Activated T-cell treated with anti-CD3 and anti-CD28 coated beads, Interleukin-2, amount 50 U/mL, for 4 hours (primary cell): ENCODE results near the gene ABI3BP. TPM values are rescaled to one million over a fixed set of nuclear protein-coding genes. Genes with fewer than 3 reads are reported as not detected.

Experiments
- ATAC-seq, 2 donors: fragments of 200-7000 bp; cut with Tn5 transposase; one replicate each; pipeline ENCODE4 v1.10.0; 2021
- DNase-seq: peaks from one replicate; pipeline ENCODE4 v3.0.0-alpha.2; 2020
- H3K27me3 Mint-ChIP-seq: one replicate; pipeline ENCODE4 v1.8.0; 2021; ENCODE audit warnings: low read depth, mixed read lengths
- H3K36me3 Mint-ChIP-seq: one replicate; pipeline ENCODE4 v1.8.0; 2022; ENCODE audit warnings: mixed read lengths; ENCODE audit not compliant: insufficient read depth
- H3K4me1 Mint-ChIP-seq: one replicate; pipeline ENCODE4 v1.8.0; 2021; ENCODE audit warnings: low read depth, mixed read lengths
- H3K4me3 Mint-ChIP-seq: one replicate; pipeline ENCODE4 v1.8.0; 2021; ENCODE audit warnings: mild to moderate bottlenecking, moderate library complexity, mixed read lengths
- H3K9me3 Mint-ChIP-seq: one replicate; pipeline ENCODE4 v1.8.0; 2021; ENCODE audit warnings: mixed read lengths
- total RNA-seq, 3 donors: library from RNA; stranded (reverse); gene quantifications; one replicate each; pipeline ENCODE4 v1.2.1, GENCODE V29; 2021

Gene ABI3BP
- total RNA-seq, 3 donors from 2014 or later, result 0.21 to 0.46 TPM; not detected in 1

DNA sequence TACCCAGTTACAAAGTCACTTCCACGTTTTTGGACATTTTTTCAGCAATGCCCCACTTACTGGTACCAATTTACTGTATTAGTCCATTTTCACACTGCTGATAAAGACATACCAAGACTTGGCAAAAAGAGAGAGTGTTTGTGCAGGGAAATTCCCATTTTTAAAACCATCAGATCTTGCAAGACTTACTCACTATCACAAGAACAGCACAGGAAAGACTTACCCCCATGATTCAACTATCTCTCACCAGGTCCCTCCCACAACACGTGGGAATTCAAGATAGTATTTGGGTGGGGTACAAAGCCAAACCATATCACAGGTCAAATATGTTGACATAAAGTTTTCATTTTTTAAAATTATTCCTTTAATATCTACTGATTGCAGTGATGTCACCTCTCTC, 16.2 kb upstream of the ABI3BP start:
- no peak for DNase-seq
- Mint-ChIP-seq H3K27me3 (peaks cover 5% of the 10 kb centered on the region), H3K4me3 (no peak overlapping the region), H3K36me3 (no peaks in the 10 kb centered on the region), H3K4me1 (no peaks in the 10 kb centered on the region), H3K9me3 (peaks cover 11% of the 10 kb centered on the region)
- no peak for ATAC-seq

DNA sequence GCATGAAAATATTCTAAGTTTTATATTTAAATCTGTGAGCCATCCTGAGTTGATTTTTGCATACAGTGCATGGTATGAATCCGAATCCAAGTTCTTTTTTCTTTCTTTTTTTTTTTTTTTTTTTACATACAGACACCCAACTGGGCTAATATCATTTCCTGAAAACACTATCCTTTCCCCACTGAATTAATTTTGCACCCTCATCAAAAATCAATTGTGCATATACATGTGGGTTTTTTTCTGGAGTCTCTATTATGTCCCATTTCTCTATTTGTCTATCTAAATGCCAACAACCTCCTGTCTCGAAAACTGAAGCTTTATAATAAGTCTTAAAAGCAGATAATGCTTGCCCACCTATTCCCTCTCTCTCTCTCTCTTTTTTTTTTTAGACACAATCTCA, 5.9 kb upstream of the ABI3BP start:
- no peaks in the 10 kb centered on the region for H3K4me1 Mint-ChIP-seq
- no peaks in the 10 kb centered on the region for H3K36me3 Mint-ChIP-seq

DNA sequence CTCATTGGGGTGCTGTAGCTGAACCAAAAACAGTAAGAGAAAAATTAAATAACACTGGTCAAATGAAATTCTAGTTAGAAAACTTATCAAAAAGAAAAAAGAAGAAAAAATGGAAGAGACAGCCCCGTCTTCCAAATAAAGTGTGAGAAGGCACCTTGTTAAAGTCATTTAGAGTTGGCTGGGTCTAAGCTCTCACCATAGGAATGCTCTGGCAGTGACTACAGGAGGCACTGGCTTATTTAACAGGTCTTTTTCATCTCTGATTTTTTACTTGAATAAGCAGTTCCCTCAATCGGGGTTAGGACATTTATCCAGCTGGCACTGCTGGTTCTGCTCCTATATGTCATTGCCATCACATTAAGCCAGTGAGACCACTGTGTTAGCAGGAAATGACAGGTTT, 1.6 kb upstream of the ABI3BP start:
- Mint-ChIP-seq H3K9me3 (no peaks in the 10 kb centered on the region), H3K4me1 (no peaks in the 10 kb centered on the region), H3K4me3 (no peak overlapping the region), H3K36me3 (no peaks in the 10 kb centered on the region), H3K27me3 (peaks cover 2% of the 10 kb centered on the region)
- ATAC-seq, result no peak
- no peak for DNase-seq

More for the DNA sequence above, 5.9 kb upstream of the ABI3BP start:
- DNase-seq, result no peak
- Mint-ChIP-seq H3K4me3 (no peak overlapping the region), H3K27me3 (no peaks in the 10 kb centered on the region), H3K9me3 (no peaks in the 10 kb centered on the region)
- ATAC-seq, result no peak

DNA sequence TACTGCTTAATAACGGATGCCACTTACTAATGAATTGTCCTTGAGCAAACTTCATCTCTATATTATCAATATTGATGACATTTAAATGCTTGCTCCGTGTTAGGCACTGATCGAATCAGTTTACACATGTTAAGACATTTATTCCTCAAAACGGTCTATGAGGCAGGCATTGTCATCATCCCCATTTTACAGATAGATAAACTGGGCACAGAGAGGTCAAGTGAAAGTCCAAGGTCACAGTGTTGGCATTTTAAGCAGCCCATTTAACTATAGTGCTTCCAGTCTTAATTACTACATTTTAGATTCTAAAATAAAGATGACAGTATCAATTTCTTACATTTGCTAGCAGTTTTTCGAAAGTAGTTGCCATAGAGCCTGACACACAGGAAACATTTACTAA, 966 bp upstream of the ABI3BP start:
- no peaks in the 10 kb centered on the region for H3K9me3 Mint-ChIP-seq
- DNase-seq (no peak), ATAC-seq (no peak)
- no peaks in the 10 kb centered on the region for H3K36me3 Mint-ChIP-seq
- H3K27me3 Mint-ChIP-seq, result peaks cover 2% of the 10 kb centered on the region
- H3K4me1 Mint-ChIP-seq, result no peaks in the 10 kb centered on the region
- H3K4me3 Mint-ChIP-seq, result no peak overlapping the region

DNA sequence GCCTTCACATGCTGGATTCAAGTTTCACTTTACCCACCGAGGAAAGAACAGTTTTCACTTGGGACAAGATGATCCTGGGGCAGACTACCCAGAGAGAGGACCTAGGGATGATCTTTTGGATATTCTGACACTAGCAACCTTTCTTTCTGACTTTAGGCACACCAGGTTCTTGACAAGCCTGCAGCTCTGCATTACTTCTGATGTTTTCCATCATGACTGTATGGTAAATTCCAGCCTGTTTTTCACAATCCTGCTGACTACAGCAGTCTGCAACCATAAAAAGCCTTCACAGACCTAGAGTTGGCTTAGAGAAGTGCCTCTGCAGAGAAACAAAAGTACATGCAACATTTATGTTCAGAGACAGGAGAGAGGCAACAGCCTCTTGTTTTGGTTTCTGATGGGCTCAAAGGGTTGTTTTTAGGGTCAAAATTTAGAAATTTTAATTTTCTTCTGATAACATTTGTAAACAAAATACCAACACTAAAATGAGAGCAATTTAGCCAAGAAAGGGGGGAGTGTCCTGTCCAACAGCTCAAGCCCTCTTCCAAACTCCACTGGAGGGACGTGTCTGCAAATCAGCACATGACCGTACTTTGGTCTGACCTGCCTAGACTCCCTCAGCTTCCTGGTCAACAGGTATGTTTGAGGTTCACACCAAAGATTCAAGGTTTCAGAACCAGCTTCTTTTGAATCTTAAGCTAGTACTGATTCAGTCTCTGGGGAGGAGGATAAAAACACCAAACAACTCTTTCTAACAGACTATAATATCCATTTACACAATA, 799 bp downstream of the ABI3BP start:
- Mint-ChIP-seq H3K36me3 (no peaks in the 10 kb centered on the region), H3K4me3 (no peak overlapping the region), H3K4me1 (no peaks in the 10 kb centered on the region), H3K27me3 (peaks cover 2% of the 10 kb centered on the region), H3K9me3 (no peaks in the 10 kb centered on the region)
- peak in 1 of 2 donors; percentile 14 for ATAC-seq
- DNase-seq, result no peak

DNA sequence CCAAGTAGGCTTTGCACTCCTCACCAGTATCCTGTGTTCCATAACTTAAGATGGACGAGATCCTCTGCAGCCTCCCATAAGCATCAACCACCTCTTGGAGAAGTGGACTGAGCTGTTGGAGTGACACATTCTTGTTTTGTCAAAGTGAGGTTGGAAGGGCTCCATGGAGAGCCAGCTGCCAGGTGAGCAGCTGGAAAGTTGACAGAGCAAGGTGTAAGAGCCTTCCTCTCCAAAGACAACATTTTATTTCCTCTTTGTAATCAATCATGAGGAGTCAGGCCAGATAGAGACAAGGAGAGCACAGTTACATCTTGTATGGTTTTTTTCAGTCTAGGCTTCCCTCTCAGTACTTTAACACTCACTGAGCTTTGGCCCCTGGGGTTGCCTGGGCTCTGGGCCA, 5.1 kb downstream of the ABI3BP start:
- no peak for ATAC-seq
- DNase-seq, result no peak
- H3K9me3 Mint-ChIP-seq, result no peaks in the 10 kb centered on the region
- no peak overlapping the region for H3K4me3 Mint-ChIP-seq
- no peaks in the 10 kb centered on the region for H3K36me3 Mint-ChIP-seq
- H3K27me3 Mint-ChIP-seq, result no peaks in the 10 kb centered on the region
- no peaks in the 10 kb centered on the region for H3K4me1 Mint-ChIP-seq

DNA sequence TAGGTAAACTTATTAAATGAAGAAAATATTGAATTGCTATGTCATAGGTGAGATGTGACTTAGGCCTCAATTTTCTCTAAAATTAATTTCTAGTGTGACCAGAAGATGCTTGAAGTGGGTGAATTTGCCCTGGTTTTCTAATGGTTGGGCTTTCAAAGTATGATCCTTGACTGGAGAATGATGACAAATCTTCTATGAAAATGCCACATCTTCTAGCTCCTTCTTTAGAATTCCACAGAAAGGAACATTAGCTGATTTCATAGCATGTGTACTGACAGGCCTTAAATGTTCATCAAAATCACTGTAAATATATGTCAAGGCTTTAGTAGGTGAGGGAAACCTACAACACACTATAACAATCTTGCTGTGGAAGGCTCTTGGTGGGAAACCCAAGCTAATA, 8.9 kb downstream of the ABI3BP start:
- H3K4me3 Mint-ChIP-seq, result no peak overlapping the region
- H3K36me3 Mint-ChIP-seq, result no peaks in the 10 kb centered on the region
- ATAC-seq (no peak), DNase-seq (no peak)
- no peaks in the 10 kb centered on the region for H3K4me1 Mint-ChIP-seq
- no peaks in the 10 kb centered on the region for H3K9me3 Mint-ChIP-seq
- peaks cover 3% of the 10 kb centered on the region for H3K27me3 Mint-ChIP-seq

DNA sequence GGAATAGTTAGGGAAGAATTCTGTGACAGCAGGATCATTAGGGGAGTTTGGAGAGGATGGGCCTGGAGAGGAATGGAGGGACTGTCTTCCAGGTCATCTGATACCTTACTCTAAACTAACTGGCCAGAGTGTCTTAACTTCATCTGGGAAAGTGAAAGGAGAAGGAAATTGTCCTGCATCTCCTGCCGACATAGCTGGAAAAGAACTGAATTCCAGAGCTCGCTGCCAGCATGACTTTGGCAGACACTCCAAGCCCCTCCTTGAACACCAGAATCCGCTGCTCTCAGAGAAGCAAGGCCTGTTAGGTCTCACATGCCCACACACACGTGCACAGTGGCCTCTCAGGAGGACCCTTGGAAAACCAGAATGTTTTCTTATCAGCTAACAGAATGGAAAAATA, 10.5 kb downstream of the ABI3BP start:
- no peak for DNase-seq
- Mint-ChIP-seq H3K27me3 (peaks cover 3% of the 10 kb centered on the region), H3K36me3 (no peaks in the 10 kb centered on the region), H3K9me3 (no peaks in the 10 kb centered on the region), H3K4me3 (no peak overlapping the region), H3K4me1 (no peaks in the 10 kb centered on the region)
- no peak for ATAC-seq

DNA sequence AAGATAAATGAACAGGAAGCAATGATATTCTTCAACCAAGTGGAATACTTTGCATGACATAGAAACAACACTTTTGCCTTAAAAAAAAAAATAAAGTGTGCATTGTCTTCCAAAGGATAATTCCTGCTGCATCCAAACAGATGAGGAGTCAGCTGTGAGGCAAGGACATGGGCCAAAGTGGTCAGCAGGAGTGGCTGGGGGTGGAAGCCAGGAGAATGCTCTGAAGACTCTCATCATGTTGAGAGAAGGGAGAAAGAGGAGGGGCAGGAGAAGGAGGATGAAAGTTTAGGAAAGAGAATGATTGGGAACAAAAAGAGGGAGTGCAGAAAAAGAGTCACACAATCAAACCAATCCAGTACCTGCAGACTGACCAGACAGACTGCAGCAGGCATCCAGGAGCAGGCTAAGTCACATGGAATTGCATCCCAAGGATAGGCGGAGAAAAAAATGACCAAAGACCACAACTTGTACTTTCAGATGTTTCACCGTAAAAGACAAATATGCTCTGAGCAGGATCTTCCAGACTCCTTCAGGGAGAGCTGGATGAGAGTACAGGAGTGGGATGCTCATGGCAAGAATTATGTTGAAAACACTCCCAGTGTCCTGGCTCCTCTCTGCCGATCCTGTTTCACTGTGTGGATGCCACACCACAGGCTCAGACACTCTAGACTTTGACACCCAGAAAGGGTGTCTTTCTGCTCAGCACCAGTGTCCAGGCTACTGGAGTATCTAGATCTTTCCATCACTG, 11.9 kb downstream of the ABI3BP start:
- no peak for ATAC-seq

DNA sequence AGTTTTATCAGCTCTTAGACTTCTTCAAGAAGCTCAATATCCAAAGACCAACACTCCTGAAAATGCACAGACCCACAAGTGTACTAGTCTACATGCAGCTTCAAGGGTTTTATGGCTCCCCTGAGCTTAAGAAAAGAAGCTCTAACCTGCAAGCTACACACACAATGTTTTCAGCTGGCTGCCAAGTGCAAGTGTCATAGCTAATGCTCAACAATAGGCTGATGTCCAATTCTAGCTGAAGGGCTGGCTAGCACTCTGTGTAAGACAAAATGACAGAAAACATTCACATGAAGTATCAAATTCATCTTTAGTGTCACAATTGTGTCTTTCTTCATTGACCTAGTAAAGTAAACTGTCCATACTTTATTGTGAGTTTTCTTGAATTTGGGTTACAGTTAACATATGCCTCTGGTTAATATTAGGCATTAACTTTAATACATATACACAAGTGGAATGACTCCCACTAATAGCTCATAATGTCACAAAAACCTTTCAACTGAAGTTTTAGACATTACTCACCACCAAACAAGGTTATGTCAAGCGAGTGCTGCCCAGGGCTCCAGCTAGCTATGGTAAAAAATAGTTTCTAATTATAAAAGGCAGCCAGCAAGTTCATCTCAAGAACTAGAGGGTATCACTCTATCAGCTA, 15.1 kb downstream of the ABI3BP start:
- DNase-seq (no peak), ATAC-seq (no peak)
- peaks cover 4% of the 10 kb centered on the region for H3K27me3 Mint-ChIP-seq
- H3K36me3 Mint-ChIP-seq, result no peaks in the 10 kb centered on the region
- H3K9me3 Mint-ChIP-seq, result no peaks in the 10 kb centered on the region
- no peak overlapping the region for H3K4me3 Mint-ChIP-seq
- H3K4me1 Mint-ChIP-seq, result no peaks in the 10 kb centered on the region

More for the DNA sequence above, 11.9 kb downstream of the ABI3BP start:
- Mint-ChIP-seq H3K9me3 (no peaks in the 10 kb centered on the region), H3K27me3 (peaks cover 3% of the 10 kb centered on the region), H3K36me3 (no peaks in the 10 kb centered on the region), H3K4me1 (no peaks in the 10 kb centered on the region), H3K4me3 (no peak overlapping the region)
- DNase-seq, result no peak

DNA sequence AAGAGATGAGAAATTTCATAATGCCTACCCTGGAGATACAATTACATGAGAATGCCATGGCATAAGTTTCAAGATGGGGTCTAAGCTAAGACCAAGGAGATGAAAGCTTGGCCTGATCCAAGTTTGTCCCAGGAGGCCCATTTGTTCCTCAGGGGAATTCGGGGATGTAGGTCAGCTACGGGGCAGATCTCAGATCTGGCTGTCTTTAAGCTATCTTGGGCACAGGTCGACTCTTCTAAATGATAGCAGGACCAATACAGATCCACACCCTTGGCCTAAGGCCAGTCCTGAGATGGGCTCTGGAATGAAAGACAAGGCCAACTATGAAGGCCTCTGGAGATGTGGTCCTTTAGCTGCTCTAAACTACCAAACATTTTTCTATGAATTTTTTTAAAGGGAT, 16.6 kb downstream of the ABI3BP start:
- Mint-ChIP-seq H3K9me3 (no peaks in the 10 kb centered on the region), H3K4me3 (no peak overlapping the region)
- no peak for ATAC-seq

DNA sequence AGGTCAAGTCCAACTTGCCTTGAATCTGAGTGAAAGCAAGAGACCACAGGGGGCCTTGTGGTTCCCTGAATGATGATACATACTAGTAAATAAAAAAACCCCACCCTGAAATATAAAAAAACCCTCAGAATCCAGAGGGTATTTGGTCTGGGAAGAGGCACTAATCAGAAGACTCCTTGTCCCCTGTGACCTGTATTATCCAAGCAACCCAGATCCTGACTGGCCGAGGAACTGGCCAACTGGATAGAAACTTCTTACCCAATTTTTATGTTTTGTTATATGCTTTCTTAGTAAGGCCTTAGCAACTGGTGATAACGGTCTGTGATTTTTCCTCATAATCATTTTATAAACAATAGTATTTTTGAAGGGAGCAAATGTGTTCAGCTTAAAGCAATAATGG, 17.5 kb downstream of the ABI3BP start:
- no peaks in the 10 kb centered on the region for H3K4me1 Mint-ChIP-seq
- peaks cover 4% of the 10 kb centered on the region for H3K27me3 Mint-ChIP-seq
- DNase-seq (no peak), ATAC-seq (no peak)
- no peak overlapping the region for H3K4me3 Mint-ChIP-seq
- no peaks in the 10 kb centered on the region for H3K9me3 Mint-ChIP-seq
- H3K36me3 Mint-ChIP-seq, result no peaks in the 10 kb centered on the region

More for the DNA sequence above, 16.6 kb downstream of the ABI3BP start:
- DNase-seq, result no peak
- Mint-ChIP-seq H3K36me3 (no peaks in the 10 kb centered on the region), H3K4me1 (no peaks in the 10 kb centered on the region), H3K27me3 (peaks cover 4% of the 10 kb centered on the region)

DNA sequence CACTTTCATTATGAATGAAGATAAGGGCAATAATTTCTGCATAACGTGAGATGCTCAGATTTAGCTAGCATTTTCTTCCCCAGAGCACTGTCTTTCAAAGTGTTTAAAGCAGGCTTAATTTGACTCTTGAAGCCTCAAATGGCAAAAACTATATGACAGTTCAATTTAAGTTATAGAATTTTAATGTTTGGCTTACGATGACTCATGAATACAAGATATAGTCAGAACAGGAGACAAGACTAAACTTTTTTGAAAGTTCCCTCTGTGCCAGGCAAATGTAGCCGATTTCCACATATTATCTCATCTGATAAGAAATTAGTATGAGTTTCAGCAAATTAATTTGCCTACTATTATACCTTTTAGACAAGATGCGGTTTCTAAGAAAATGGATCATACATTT, 19.6 kb downstream of the ABI3BP start:
- peaks cover 4% of the 10 kb centered on the region for H3K27me3 Mint-ChIP-seq
- H3K9me3 Mint-ChIP-seq, result no peaks in the 10 kb centered on the region
- ATAC-seq (no peak), DNase-seq (no peak)
- no peaks in the 10 kb centered on the region for H3K4me1 Mint-ChIP-seq
- H3K36me3 Mint-ChIP-seq, result no peaks in the 10 kb centered on the region
- no peak overlapping the region for H3K4me3 Mint-ChIP-seq

DNA sequence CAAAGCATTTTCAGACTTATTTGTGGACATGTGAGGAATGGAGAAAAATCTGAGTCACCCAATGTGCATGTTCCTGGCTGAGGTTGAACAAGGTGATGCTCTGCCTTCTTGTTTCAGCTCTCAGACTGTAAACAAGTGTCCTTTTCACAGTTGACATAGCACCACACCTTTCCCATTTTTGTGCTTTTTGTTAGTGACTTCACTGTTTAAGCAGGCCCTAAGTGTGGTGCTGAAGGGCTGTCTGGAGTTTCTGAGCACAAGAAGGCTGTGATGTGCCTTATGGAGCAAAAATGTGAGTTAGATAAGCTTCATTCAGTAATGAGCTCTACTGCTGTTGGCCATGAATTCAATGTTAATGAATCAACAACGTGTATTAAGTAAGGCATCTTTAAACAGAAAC, 20.4 kb downstream of the ABI3BP start:
- no peak for DNase-seq
- H3K27me3 Mint-ChIP-seq, result peaks cover 4% of the 10 kb centered on the region
- no peaks in the 10 kb centered on the region for H3K4me1 Mint-ChIP-seq
- ATAC-seq, result no peak
- H3K4me3 Mint-ChIP-seq, result no peak overlapping the region
- H3K9me3 Mint-ChIP-seq, result no peaks in the 10 kb centered on the region
- H3K36me3 Mint-ChIP-seq, result no peaks in the 10 kb centered on the region
